GM23338 (cell line): Measurements from ENCODE around the gene CDC45. TPM values are rescaled to one million over a fixed set of nuclear protein-coding genes. Genes with fewer than 3 reads are reported as not detected.

ENCODE experiments used
- ATAC-seq: fragments of 200-7000 bp; cut with Tn5 transposase; 3 replicates; pipeline ENCODE4 v1.9.1; 2020
- DNase-seq: peaks from one replicate; pipeline ENCODE4 v3.0.0-alpha.2; 2015; ENCODE audit warnings: low spot score
- H2AFZ ChIP-seq: fragments of 200-600 bp; sonication (generic); 2 replicates; pipeline ENCODE4 v1.8.0; 2016; ENCODE audit warnings: antibody characterized with exemption, mild to moderate bottlenecking, moderate library complexity
- H3F3A ChIP-seq: fragments of 200-600 bp; sonication (generic); replicated peaks from 2 replicates; pipeline ENCODE4 v1.8.0; 2017; ENCODE audit warnings: antibody characterized with exemption, mixed run types, low read depth
- H3K27ac ChIP-seq: fragments of 200-600 bp; sonication (generic); 2 replicates; pipeline ENCODE4 v1.6.1; 2016; ENCODE audit warnings: low read depth
- H3K27me3 ChIP-seq: fragments of 200-600 bp; sonication (generic); 2 replicates; pipeline ENCODE4 v1.8.0; 2016; ENCODE audit warnings: mild to moderate bottlenecking, mixed run types, moderate library complexity; ENCODE audit not compliant: insufficient read depth
- H3K36me3 ChIP-seq: fragments of 200-600 bp; sonication (generic); 2 replicates; pipeline ENCODE4 v1.8.0; 2016; ENCODE audit warnings: mild to moderate bottlenecking; ENCODE audit not compliant: insufficient read depth
- H3K4me1 ChIP-seq: fragments of 200-600 bp; sonication (generic); 2 replicates; pipeline ENCODE4 v1.8.0; 2016; ENCODE audit warnings: mild to moderate bottlenecking, moderate library complexity; ENCODE audit not compliant: insufficient read depth
- H3K4me2 ChIP-seq: fragments of 200-600 bp; sonication (generic); 2 replicates; pipeline ENCODE4 v1.7.1; 2017; ENCODE audit warnings: mixed run types
- H3K4me3 ChIP-seq: fragments of 200-600 bp; sonication (generic); 2 replicates; pipeline ENCODE4 v1.6.1; 2016; ENCODE audit warnings: mixed run types
- H3K79me2 ChIP-seq: fragments of 200-600 bp; sonication (generic); replicated peaks from 2 replicates; pipeline ENCODE4 v1.8.0; 2017; ENCODE audit warnings: mild to moderate bottlenecking; ENCODE audit not compliant: insufficient read depth
- H3K9me2 ChIP-seq: fragments of 200-600 bp; sonication (generic); 2 replicates; pipeline ENCODE4 v1.8.0; 2017; ENCODE audit not compliant: insufficient read depth
- H4K20me1 ChIP-seq: fragments of 200-600 bp; sonication (generic); replicated peaks from 2 replicates; pipeline ENCODE4 v1.8.0; 2017; ENCODE audit warnings: mild to moderate bottlenecking; ENCODE audit not compliant: insufficient read depth
- H3K27ac Mint-ChIP-seq: 2 replicates; pipeline ENCODE4 v1.8.0; 2020; ENCODE audit warnings: inconsistent platforms, mild to moderate bottlenecking, moderate library complexity, mixed read lengths
- H3K27me3 Mint-ChIP-seq: 3 replicates; pipeline ENCODE4 v1.8.0; 2022; ENCODE audit warnings: low read depth, mild to moderate bottlenecking, moderate library complexity, mixed read lengths, inconsistent platforms; ENCODE audit not compliant: insufficient read depth, poor library complexity
- H3K36me3 Mint-ChIP-seq: 3 replicates; pipeline ENCODE4 v1.8.0; 2021; ENCODE audit warnings: low read depth, mild to moderate bottlenecking, inconsistent platforms, moderate library complexity, mixed read lengths
- H3K4me1 Mint-ChIP-seq: 3 replicates; pipeline ENCODE4 v1.8.0; 2020; ENCODE audit warnings: mild to moderate bottlenecking, inconsistent platforms, mixed read lengths
- H3K4me3 Mint-ChIP-seq: 3 replicates; pipeline ENCODE4 v1.8.0; 2021; ENCODE audit warnings: moderate library complexity, mild to moderate bottlenecking, inconsistent platforms, mixed read lengths
- H3K9me3 Mint-ChIP-seq: 3 replicates; pipeline ENCODE4 v1.8.0; 2020; ENCODE audit warnings: moderate library complexity, mild to moderate bottlenecking, inconsistent platforms, mixed read lengths
- CREB1 ChIP-seq: fragments of 250-450 bp; sonication (Bioruptor Pico); IDR thresholded peaks from 2 replicates; pipeline ENCODE4 v1.5.0; 2020; ENCODE audit warnings: low read depth, mild to moderate bottlenecking, moderate library complexity
- CTCF ChIP-seq, 2 experiments: fragments of 200-600 bp in 1 of 2; sonication (generic) in 1 of 2; conservative IDR thresholded peaks; 2 replicates each; pipeline versions ENCODE4 v1.5.1 to v1.6.1; 2016 to 2017; ENCODE audit warnings: antibody characterized with exemption in 2 of 2, low read depth in 2 of 2, mild to moderate bottlenecking in 2 of 2, moderate library complexity in 1 of 2
- ETS1 ChIP-seq: IDR thresholded peaks from 2 replicates; pipeline ENCODE4 v1.6.1; 2016; ENCODE audit warnings: antibody characterized with exemption
- EZH2 ChIP-seq: fragments of 200-600 bp; sonication (generic); IDR thresholded peaks from one replicate; pipeline ENCODE4 v1.8.0; 2017; ENCODE audit warnings: antibody characterized with exemption, mild to moderate bottlenecking, low read depth; ENCODE audit not compliant: unreplicated experiment
- EZH2phosphoT487 ChIP-seq: fragments of 200-600 bp; sonication (generic); IDR thresholded peaks from one replicate; pipeline ENCODE4 v1.8.1; 2018; ENCODE audit warnings: antibody characterized with exemption; ENCODE audit not compliant: unreplicated experiment
- JUNB ChIP-seq: IDR thresholded peaks from one replicate; pipeline ENCODE4 v1.6.1; 2016; ENCODE audit warnings: antibody characterized with exemption; ENCODE audit not compliant: unreplicated experiment
- NANOG ChIP-seq: IDR thresholded peaks from 2 replicates; pipeline ENCODE4 v1.6.1; 2016; ENCODE audit warnings: antibody characterized with exemption, borderline replicate concordance
- POLR2AphosphoS5 ChIP-seq: IDR thresholded peaks from 2 replicates; pipeline ENCODE4 v1.6.1; 2016; ENCODE audit warnings: antibody characterized with exemption, low read depth
- REST ChIP-seq: IDR thresholded peaks from one replicate; pipeline ENCODE4 v1.6.1; 2018; ENCODE audit warnings: antibody characterized with exemption; ENCODE audit not compliant: unreplicated experiment
- STAT1 ChIP-seq: IDR thresholded peaks from one replicate; pipeline ENCODE4 v1.6.1; 2016; ENCODE audit warnings: antibody characterized with exemption; ENCODE audit not compliant: unreplicated experiment
- ZNF114 ChIP-seq: fragments of 250-450 bp; sonication (Bioruptor Pico); IDR thresholded peaks from 2 replicates; pipeline ENCODE4 v1.5.0; 2020; ENCODE audit warnings: mild to moderate bottlenecking, moderate library complexity
- ZNF331 ChIP-seq: fragments of 250-450 bp; sonication (Bioruptor Pico); IDR thresholded peaks from 2 replicates; pipeline ENCODE4 v1.5.0; 2020; ENCODE audit warnings: low read depth, mild to moderate bottlenecking, moderate library complexity
- ZNF462 ChIP-seq: fragments of 250-450 bp; sonication (Bioruptor Pico); IDR thresholded peaks from 2 replicates; pipeline ENCODE4 v1.5.0; 2020; ENCODE audit warnings: mild to moderate bottlenecking, moderate library complexity
- polyA plus RNA-seq: library from polyadenylated mRNA; unstranded; fragments of >200 nt; fragmentation: Nextera tagmentation; extraction: Ambion mirVana; gene quantifications from 2 replicates; pipeline ENCODE4 v1.2.1, GENCODE V29; 2016
- total RNA-seq: library from RNA; depleted of rRNA; stranded (reverse); fragments of >200 nt; shearing (Covaris generic); gene quantifications from 2 replicates; pipeline ENCODE4 v1.2.3, GENCODE V29; 2014

CDC45 gene
- total and polyA plus RNA-seq, 2 experiments from 2014 or later, result 29.0 to 30.3 TPM

- Histone ChIP-seq H3K36me3 (no peaks in the 10 kb centered on the region), H3K79me2 (no peaks in the 10 kb centered on the region), H2AFZ (no peak overlapping the region), H3F3A (no peaks in the 10 kb centered on the region), H4K20me1 (no peaks in the 10 kb centered on the region; the same call in 1 of the 2 replicates), H3K4me2 (no peak overlapping the region), H3K4me3 (no peak overlapping the region), H3K27ac (no peak overlapping the region), H3K27me3 (no peaks in the 10 kb centered on the region), H3K4me1 (peaks cover 5% of the 10 kb centered on the region; the same call in 1 of the 2 replicates), H3K9me2 (no peaks in the 10 kb centered on the region)
- no peak overlapping the region for H3K4me3 Mint-ChIP-seq
- H3K4me1 Mint-ChIP-seq, result no peaks in the 10 kb centered on the region
- no peaks in the 10 kb centered on the region for H3K36me3 Mint-ChIP-seq
- TF ChIP-seq REST (no peak), ZNF462 (CRISPR knock-in tag) (no peak), EZH2 (no peak), ETS1 (no peak), ZNF114 (CRISPR knock-in tag) (no peak), JUNB (no peak), NANOG (no peak), EZH2phosphoT487 (no peak), STAT1 (no peak), CTCF (conservative IDR thresholded peaks at IDR 0.05; ENCODE audit: low read depth in 2 of 2) (no peak), POLR2AphosphoS5 (no peak), CREB1 (no peak), ZNF331 (CRISPR knock-in tag) (no peak)
- H3K27me3 Mint-ChIP-seq, result peaks cover 4% of the 10 kb centered on the region
- ATAC-seq (no peak), DNase-seq (no peak)
- H3K9me3 Mint-ChIP-seq, result no peaks in the 10 kb centered on the region
- no peak overlapping the region for H3K27ac Mint-ChIP-seq
Observed at GRCh38 chr22:19535001-19535400, 55.3 kb downstream of the CDC45 start.
